ENCODE results near the gene MX2.

MX2 gene

DNA sequence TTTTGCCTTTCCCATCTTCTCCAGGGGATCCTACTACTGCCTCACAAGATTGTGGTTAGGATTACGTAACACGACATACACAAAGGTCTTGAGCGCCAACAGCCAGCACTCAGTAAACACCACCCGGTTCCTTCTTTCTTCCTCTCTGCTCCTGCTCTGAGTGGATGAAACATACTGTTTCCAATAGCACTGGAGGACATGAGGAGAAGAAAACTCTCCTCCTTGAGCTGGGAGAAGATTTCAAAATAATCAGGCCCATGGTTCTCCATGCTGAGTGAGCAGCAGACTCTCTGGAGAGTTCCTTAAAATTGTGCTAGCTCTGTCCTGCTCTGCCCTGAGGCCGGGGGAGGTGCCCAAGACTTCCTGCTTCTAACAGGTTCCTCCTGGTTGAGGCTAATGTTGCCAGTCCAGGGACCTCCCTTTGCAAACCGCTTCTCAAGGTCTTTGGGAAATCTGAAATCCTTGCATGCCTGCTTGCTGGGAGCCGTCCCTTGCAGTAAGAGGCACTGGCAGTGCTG, 34.8 kb downstream of the MX2 start:
- DNase-seq, result no peak
- TF ChIP-seq, protein P1, sequence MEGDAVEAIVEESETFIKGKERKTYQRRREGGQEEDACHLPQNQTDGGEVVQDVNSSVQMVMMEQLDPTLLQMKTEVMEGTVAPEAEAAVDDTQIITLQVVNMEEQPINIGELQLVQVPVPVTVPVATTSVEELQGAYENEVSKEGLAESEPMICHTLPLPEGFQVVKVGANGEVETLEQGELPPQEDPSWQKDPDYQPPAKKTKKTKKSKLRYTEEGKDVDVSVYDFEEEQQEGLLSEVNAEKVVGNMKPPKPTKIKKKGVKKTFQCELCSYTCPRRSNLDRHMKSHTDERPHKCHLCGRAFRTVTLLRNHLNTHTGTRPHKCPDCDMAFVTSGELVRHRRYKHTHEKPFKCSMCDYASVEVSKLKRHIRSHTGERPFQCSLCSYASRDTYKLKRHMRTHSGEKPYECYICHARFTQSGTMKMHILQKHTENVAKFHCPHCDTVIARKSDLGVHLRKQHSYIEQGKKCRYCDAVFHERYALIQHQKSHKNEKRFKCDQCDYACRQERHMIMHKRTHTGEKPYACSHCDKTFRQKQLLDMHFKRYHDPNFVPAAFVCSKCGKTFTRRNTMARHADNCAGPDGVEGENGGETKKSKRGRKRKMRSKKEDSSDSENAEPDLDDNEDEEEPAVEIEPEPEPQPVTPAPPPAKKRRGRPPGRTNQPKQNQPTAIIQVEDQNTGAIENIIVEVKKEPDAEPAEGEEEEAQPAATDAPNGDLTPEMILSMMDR (IDR thresholded peaks at IDR 0.05; ENCODE audit: low read depth, low read length), result no peak
- no peak overlapping the region for H3K4me3 ChIP-seq (ENCODE audit: low read depth, low read length)
- H3K36me3 ChIP-seq, result no peaks in the 10 kb centered on the region
- no peaks in the 10 kb centered on the region for H3K4me1 ChIP-seq
- no peaks in the 10 kb centered on the region; the same call in 1 of the 2 replicates for H3K9me3 ChIP-seq
- no peaks in the 10 kb centered on the region for H3K27me3 ChIP-seq

DNA sequence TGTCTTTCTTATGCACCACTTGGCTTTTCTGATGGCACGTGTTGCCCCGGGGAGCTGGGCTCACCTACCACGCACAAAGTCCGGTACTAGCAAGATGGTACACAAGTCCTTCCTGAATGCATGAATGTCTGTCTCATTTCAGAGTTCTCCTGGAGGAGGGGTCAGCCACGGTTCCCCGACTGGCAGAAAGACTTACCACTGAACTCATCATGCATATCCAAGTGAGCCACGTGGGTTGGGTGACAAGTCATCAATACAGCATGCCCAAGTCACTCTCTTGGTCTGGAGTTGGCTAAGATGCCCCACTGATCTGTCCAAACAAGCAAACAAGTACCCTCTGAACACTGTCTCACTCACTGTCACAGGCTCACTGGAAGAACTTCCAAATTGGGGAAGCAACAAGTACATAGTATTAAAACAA, 35.7 kb downstream of the MX2 start:
- no peaks in the 10 kb centered on the region for H3K36me3 ChIP-seq
- H3K27me3 ChIP-seq, result no peaks in the 10 kb centered on the region
- TF ChIP-seq, protein P1 (IDR thresholded peaks at IDR 0.05; ENCODE audit: low read depth, low read length), result no peak
- H3K4me1 ChIP-seq, result no peaks in the 10 kb centered on the region
- DNase-seq, result no peak
- H3K4me3 ChIP-seq (ENCODE audit: low read depth, low read length), result no peak overlapping the region
- no peaks in the 10 kb centered on the region; the same call in 1 of the 2 replicates for H3K9me3 ChIP-seq

DNA sequence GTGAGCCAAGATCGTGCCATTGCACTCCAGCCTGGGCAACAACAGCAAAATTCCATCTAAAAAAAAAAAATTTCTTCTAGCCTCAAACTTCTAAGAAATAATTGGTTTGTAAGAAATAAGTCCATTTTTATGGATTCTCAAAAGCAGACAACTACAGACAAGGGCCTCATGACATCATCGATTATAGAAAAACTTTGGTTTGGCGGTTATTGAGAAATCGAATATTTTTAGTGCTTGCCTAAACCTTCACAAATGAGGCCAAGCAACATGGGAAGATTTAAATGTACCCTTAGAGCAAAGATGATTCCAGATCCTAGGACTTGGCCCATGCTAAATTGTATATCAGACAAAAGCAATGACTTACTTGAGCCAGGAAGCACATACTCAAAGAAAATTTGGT, 36.4 kb downstream of the MX2 start:
- H3K4me3 ChIP-seq (ENCODE audit: low read depth, low read length), result no peak overlapping the region
- H3K27me3 ChIP-seq, result no peaks in the 10 kb centered on the region
- TF ChIP-seq, protein P1 (IDR thresholded peaks at IDR 0.05; ENCODE audit: low read depth, low read length), result no peak
- H3K36me3 ChIP-seq, result no peaks in the 10 kb centered on the region
- DNase-seq, result no peak
- H3K9me3 ChIP-seq, result no peaks in the 10 kb centered on the region; the same call in 1 of the 2 replicates
- H3K4me1 ChIP-seq, result no peaks in the 10 kb centered on the region

DNA sequence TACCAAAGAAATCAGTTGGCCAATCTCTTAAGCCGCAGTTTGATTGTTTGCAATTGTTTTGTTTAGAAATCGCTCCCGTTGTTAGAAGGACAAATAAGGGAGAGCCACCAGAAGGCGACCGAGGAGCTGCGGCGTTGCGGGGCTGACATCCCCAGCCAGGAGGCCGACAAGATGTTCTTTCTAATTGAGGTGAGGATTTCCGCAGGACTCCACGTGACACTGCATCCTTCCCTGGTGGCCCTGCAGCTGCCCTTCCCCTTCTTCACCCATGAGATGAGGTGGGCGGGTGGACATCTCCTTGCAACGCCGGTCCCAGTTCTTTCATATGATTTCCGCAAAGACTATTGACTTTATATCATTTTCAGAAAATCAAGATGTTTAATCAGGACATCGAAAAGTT, 37.0 kb downstream of the MX2 start:
- TF ChIP-seq, protein P1 (IDR thresholded peaks at IDR 0.05; ENCODE audit: low read depth, low read length), result no peak
- H3K4me1 ChIP-seq, result no peaks in the 10 kb centered on the region
- H3K27me3 ChIP-seq, result no peaks in the 10 kb centered on the region
- H3K4me3 ChIP-seq (ENCODE audit: low read depth, low read length), result no peak overlapping the region
- no peak for DNase-seq
- no peaks in the 10 kb centered on the region for H3K36me3 ChIP-seq
- H3K9me3 ChIP-seq, result no peaks in the 10 kb centered on the region; the same call in 1 of the 2 replicates

DNA sequence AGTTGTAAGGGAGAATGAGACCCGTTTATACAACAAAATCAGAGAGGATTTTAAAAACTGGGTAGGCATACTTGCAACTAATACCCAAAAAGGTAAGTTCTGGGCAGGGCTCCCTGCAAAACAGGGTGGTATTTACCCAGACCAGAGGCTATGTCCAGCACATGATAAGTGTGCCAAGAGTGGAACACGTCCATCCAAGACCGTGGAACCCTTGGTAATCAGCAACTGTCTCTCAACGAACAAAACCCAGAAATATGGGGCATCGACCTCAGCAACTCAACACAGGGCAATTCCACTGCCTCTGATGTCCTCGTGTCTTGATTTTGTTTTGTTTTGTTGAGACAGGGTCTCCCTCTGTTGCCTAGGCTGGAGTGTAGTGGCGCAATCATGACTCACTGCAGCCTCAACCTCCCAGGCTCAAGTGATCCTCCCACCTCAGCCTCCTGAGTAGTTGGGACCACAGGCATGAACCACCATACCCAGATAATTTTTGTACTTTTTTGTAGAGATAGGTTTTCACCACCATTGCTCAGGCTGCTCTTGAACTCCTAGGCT, 37.5 kb downstream of the MX2 start:
- H3K4me1 ChIP-seq, result no peaks in the 10 kb centered on the region
- H3K36me3 ChIP-seq, result no peaks in the 10 kb centered on the region
- H3K27me3 ChIP-seq, result no peaks in the 10 kb centered on the region
- H3K9me3 ChIP-seq, result no peaks in the 10 kb centered on the region; the same call in 1 of the 2 replicates
- no peak overlapping the region for H3K4me3 ChIP-seq (ENCODE audit: low read depth, low read length)
- no peak for DNase-seq
- TF ChIP-seq, protein P1 (IDR thresholded peaks at IDR 0.05; ENCODE audit: low read depth, low read length), result no peak

DNA sequence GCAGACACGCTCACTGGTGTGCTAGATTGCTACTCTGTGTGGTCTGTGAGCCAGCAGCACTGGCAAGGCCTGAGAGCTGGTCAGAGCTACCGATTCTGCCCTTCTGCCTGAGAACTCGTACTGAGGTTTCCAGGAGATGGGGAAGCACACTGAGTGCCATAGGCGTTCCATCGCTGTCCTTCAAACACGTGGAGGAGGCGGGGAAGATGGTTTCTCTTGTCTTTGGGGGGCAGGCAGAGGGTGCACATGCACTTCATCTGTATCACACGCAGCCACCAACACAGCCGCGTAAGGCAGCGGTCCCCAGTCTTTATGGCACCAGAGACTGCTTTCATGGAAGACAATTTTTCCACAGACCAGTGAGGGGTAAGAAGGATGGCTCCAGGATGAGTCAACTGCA, 40.4 kb downstream of the MX2 start:
- H3K36me3 ChIP-seq, result no peaks in the 10 kb centered on the region
- no peak for DNase-seq
- no peak overlapping the region for H3K4me3 ChIP-seq (ENCODE audit: low read depth, low read length)
- H3K27me3 ChIP-seq, result no peaks in the 10 kb centered on the region
- no peaks in the 10 kb centered on the region for H3K4me1 ChIP-seq
- TF ChIP-seq, protein P1 (IDR thresholded peaks at IDR 0.05; ENCODE audit: low read depth, low read length), result no peak
- no peaks in the 10 kb centered on the region; the same call in 1 of the 2 replicates for H3K9me3 ChIP-seq

Data from BE2C (cell line).